Activated T-cell treated with anti-CD3 and anti-CD28 coated beads for 48 hours (primary cell): ENCODE data around the gene PHF21A.
"Not testable (repeated sequence)": the region's sequence is repeated elsewhere in the genome, so short reads cannot be mapped to it uniquely, and the experiment has no call there.

Experiments
- DNase-seq: peaks from one replicate; pipeline ENCODE4 v3.0.0-alpha.2; 2020; ENCODE audit warnings: low read depth

Gene PHF21A

DNA sequence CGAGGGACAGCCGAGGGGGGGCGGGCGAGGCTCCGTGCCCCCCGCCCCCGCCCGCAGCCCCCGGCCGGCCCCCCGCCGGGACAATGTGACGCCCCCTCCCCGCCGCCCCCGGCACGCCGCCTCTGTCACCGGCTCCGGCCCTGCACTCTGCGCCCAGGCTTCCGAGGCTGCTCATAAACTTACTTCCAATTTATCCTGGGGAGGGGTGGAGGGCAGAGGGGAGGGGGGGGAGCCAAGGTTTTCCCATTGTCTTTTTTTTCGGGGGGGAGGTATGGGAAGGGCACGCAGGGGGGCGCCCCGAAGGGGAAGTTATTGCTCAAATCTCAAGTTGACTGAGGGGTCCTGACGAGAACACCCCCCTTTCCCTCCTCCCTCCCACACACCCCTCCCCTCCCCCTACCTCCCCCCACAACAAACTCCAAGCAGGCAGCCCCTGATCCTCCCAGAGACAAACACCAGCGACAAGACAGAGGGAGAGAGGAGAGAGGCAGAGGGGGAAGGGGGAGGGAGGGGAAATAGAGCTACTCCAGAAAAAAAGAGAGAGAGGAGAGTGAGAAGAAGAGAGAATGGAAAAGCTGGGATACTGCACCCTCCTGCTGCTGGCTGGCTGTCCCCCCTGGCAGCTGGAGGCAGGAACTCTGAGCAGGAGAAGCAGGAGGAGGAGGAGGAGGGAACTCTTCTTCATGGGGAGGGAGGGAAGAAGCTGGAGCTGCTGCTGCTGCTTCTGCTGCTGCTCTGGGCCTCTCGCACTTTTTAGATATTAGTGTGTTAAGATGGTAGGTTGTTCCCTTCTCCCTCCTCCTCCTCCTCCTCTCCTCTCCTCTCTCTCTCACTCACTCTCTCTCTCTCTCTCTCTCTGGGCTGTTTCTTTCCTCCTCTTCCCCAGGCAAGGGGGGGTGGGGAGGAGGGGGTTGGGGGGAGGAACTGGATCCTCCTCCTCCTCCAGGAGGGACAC is 631 bp downstream of the PHF21A start:
- peak; percentile 8 for DNase-seq

DNA sequence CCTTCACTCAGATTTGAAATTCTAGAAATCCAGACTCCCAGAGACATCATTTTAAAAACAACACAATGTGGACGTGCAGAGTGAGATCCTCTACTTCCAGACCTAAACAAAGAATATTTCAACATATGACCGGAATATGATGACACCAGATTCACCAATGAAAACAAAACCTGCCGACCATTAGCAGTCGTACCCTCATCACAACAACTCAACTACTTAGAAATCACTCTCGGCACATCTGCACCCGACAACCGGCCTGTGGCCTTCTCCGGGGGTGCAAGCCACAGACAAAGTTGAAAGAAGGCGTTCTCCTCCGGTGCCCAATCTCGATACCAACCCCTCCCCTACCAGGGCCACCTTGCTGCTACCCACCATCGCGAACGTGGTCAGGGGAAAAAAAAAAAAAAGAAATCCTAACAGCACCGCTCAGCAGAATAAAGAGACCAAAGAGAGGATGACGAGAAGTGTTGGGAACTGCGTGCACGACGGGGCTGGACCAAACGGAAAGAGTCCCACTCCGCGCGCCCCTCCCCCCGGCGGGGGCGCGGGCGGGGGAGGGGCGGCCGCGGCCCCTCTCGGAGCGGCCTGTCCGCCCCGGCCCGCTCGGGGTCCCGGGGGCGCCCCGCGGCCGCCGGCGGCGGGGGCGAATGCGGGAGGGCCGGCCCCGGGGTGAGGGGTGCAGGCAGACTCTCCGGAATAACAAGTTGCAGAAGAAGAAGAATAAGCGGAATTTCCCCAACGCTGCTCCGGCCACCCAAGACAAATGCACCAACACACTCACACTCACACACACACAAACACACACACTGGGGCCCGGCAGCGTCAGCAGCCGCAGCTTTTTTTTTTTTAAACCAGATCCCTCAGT is 1.7 kb downstream of the PHF21A start:
- DNase-seq = peak; percentile 36

DNA sequence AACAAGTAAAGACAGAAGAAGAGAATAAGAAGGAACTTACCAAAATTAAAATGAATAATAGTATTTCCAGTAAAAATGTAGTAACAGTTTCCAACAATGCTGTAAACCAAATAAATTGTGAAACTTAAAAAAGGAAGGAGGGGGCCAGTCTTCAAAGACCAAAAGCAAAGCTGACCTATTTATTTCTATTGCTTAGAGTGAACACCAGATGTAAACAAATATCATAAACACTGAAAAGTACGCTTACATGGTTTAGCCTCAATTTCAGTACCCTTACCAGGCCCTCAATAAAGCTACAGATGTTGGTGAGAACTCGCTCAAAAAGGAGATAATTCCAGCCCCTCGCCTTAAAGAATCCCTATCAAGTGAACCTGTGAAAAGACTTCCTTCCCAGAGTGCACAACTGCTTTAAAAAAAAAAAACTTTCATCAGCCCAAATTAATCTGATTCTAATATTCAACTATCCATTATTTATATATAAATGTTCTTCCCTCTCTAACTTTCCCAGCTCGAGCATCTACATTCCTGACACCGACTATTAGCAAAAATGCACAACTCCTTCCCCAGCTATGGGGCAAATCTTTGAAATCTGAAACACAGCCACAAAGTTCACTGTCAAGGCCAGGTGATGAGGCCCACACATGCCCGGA is 2.4 kb downstream of the PHF21A start:
- no peak for DNase-seq

DNA sequence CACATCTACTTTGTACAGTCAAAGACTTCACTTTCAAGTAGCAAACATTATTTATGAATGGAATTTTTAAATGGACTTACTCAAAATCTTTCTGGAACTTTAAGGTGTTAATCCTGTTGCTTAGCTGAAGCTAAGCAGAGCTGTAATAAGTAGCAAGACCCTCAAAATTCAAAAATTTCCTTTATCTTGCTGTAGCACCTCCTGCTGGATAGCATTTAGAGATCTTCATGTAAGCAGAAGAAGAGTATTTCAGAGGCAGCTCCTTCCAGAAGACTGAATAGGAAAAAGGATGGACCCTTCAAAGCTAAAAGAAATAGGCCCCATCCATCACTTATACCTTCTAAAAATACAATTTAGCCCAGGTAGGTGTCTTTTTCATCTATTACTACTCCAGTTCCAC is 3.4 kb downstream of the PHF21A start:
- DNase-seq = no peak

DNA sequence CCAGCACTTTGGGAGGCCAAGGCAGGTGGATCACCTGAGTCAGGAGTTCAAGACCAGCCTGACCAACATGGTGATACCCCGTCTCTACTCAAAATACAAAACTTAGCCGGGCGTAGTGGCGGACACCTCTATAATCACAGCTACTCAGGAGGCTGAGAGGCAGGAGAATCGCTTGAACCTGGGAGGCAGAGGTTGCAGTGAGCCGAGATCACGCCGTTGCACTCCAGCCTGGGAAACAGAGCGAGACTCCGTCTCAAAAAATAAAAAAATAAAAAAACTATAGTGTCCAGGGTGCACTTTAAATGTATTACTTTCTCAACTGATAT is 4.6 kb downstream of the PHF21A start:
- not testable (repeated sequence) for DNase-seq

DNA sequence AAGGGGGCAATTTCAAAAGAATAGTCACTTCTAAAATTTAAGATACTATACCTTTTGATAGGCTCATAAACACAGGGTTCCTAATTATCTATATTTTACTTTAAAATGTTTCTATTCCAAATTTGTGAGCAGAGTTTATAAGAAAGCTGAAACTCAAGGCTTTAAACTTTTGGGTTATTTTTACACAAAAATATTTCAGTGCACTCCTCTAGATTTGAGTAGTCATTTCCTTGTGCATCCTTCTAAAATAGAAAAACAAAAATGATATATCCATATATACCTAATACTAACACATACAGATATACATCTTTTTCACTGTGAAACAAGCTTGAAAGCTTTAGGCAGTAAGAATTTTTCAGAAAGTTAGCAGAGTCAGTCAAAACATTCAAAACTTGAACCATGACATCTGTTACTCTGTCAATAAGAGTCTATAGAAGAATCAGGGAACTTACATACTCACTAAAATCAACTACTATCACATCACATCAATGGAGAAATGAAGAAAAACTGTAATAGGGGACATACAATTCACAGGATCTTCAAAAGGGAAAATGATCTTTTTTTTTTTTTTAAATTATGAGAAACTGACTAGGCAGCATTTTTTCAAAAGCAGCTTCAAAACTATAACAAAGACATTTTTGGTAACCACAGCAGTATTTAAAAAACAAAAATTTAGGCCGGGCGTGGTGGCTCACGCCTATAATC is 5.1 kb downstream of the PHF21A start:
- no peak for DNase-seq

DNA sequence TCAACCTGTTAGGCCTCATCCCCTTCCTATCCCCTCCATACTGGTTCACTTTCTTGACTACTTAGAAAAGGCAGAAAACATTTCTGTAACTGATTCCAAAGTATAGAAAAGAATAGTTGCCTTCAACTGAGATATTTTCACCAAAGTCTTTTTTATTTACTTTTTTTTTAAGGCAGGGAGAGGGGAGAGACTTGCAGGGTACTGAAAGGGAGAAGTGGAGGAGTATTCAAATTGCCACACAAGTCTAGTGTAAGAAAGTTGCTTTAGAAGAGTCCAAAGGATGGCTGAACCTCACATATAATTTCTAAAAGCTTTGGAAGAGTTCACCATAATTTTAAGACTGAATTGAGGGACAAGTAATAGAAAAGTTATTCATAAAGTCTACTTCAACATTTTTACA is 6.3 kb downstream of the PHF21A start:
- DNase-seq = no peak

DNA sequence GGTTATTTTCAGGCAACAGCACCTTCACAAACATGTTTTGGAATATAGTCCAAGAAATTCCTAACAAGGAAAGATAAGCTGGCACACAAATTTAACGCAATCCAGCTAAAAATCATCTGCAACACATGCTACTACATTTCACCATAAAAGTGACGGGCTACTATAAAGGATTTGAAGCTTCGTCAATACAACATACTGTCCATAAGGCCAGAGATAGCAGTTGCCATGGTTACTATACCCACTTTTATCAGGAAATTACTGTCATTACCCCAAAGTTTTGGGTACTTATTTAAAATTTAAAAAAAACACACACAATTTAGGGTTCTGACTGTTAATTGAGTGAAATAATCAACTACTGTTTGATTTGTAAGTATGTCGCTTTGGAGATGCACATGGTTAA is 6.9 kb downstream of the PHF21A start:
- DNase-seq = no peak

DNA sequence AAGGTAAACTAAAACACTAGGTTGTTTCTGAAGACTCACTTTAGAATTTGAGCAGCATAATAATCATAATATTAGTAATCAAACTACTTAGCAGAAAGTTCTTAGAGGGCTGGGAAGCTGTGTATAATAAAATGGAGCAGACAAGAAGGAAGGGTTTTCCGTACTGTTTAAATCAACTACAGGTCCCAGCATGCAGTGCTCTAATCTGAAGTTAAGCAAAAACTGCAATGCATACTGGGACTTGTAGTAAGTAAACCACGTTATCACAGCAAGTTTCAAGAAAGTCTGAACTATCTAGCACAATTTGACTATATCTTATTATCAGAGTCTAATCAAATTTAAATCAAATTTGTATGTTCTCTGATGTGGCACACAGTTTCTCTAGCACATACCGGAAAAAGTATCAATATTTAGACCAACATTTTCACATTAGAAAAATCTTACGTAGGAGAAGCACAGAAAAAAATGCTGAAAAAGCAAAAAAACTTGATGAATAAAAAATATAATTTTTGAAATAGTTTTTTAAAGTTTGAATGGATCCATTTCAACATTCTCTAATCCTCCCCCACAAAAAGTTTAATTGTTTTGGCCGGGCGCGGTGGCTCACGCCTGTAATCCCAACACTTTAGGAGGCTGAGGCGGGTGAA is 8.2 kb downstream of the PHF21A start:
- DNase-seq = no peak

DNA sequence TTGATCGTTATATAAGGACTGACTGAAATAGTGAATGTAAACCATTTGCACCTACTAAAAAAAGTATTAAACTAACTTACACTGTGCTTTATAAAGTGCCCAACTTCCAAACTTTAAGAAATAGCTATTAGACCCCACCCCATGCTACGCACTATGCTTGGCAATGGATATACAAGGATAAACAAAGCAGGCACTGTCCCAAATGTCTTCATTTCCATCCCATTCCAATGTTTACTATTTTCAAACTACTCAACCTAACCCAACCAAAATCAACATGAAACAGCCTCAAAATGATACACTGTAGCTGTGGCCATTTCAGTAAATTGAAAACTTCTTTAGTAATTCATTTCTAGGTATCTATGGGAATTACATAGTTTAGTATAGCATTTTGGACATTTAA is 12.5 kb downstream of the PHF21A start:
- no peak for DNase-seq

DNA sequence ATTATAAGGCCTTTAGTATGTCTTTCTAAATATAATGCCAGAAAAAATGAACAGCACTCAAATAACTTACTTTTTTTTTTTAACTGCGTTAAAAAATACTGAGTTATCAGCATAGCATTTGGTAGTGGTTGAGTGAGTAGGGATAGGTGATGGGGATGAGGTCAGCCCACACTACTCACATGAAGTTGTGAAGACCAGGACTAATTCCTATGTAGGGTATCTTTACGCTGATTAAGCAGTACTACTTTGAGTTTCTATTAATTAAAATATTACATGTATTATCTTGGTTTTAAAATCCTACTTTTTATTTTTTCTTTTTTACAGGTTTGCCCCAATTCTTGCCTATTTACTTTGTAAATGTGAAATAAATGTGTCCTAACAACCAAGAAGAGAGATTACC is 13.5 kb downstream of the PHF21A start:
- DNase-seq = no peak

DNA sequence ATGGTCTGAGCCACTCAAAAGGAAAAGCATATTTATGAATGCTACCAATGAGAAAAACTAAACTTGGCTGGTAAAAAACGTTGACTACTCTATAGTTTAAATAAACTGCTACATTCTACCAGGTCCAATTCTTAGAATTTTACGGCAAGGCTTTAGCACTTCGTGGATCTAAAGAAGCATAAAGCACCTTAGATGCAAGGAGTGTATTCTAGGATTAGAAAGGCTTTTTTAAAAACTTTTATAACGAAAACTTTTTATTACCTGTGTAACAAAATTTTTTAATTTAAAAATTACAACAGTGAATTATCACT is 13.9 kb downstream of the PHF21A start:
- DNase-seq = no peak

DNA sequence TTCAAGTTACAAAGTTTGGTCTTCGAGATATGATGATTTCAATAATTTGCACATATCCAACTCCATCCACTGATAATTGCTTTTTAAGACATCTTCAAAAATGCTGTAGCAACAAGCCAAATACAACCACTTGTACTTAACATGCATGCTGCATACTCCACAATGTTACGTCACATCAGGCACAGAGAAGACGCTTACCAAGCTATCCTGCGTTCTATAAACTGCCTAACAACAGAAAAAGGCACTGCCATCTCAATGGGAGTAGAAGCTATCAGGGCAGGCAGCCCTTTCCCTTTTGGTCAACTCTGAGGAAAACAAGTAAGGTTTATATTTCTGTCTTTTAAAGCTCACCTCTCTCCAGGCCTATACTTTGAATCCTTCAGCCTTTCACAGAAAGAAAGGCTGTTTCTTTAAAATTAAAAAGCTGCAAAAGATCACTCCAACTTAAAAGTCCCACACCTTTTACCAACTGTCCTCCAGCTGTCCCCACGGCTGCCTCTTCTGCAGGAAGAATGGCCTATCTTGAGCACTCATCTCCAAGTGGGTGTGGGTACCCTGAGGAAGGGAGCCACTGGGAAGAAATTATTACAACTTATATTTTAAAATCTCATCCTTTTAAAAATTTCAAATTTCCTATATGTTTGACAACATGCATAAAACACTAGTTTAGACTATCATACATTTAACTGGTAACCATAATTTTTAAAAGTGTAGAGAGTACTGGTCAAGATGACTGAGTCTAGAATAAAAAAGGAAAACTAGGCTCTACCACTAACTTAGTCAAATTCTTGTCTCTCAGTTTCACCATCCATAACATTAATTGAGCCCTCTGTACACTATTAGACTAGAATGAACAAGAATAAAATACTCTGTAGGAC is 14.5 kb downstream of the PHF21A start:
- DNase-seq = no peak

DNA sequence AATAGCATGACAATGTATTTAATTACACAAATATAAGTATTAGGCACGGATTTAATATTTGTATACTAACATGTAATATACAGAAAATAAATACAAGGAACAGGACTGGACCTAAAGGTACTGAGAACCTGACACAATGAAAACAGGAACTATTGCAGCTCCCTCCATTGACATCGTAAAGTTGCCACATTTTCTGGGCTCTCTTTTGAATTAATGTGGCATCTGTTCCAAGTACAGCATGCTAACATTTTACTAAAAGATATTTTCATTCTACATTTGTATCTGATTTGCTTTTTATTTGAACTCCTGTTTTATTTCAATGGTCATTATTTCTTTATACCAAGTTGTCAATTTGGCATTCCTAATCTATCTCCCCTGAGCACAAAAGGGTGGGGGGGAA is 15.3 kb downstream of the PHF21A start:
- no peak for DNase-seq

DNA sequence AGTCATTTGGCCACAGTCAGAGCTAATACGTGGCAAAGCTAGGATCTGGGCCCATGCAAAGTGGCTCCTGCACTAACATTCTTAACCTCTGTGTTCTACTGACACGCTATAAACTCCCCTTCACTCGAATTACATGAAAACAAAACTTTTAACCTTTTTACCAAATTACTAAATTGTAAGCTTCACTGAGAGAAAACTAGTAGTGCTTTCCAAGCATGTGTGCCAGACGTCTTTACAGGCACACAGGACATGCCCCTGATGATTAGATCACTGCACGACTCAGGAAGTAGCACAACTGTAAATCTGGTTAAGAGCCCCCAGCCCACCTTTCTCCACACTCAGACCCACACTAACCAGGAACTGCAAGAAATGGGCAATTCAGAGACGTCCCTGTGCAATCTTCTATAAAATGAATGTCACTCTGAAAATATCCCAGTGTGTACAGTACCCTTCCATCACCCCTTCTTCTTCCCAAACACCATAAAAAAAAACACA is 16.1 kb downstream of the PHF21A start:
- DNase-seq = no peak

DNA sequence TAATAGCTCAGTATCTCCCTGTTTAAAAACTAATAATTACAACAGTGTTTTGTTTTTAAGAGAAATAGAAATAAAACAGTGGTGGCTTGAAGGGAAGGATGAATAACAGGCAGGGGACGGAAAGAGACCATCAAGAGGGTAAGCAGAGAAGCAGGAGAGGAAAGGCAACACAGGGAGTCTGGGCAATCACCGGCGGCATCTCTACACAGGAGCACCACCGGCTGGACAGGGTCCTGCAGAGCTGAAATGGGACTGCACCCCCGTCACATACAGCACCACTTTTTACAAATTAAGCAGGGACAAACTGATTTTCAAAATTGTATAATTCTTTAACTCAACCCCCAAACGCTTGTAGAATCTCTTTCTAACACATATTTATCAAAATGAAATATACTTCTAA is 18.4 kb downstream of the PHF21A start:
- DNase-seq = no peak

DNA sequence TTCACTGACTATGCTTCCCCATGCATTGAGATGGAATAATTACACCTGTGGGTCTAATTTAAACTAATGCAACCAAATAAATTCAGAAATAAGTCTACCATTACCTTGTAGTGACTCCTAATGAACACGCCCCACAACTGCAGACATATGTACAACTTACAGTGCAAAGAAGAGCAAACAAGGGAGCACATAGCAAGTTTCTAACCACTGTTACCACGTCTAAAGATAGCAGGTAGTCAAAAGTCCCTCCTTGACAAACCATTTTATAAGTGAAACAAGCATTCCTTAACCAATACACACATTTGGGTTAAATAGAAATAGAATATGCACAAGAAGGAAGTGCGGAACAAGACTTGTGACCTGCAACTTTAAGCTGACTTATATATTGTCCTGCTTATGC is 20.6 kb downstream of the PHF21A start:
- no peak for DNase-seq

DNA sequence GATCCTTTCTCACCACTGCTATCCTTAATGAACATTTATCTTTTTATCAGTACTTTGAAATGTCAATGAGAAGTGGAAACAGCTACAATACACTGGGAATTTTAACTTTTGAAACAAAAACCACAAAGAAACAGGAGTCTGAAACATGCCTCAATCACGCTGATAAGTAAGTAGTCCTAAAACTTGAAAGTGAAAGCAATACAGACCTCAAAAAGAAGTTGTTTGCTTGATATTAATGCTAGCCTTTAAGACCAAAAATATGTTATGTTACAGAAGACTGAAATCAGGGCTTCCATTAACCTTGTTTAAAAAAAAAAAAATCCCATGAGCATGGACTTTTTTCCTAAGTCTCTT is 21.3 kb downstream of the PHF21A start:
- no peak for DNase-seq

DNA sequence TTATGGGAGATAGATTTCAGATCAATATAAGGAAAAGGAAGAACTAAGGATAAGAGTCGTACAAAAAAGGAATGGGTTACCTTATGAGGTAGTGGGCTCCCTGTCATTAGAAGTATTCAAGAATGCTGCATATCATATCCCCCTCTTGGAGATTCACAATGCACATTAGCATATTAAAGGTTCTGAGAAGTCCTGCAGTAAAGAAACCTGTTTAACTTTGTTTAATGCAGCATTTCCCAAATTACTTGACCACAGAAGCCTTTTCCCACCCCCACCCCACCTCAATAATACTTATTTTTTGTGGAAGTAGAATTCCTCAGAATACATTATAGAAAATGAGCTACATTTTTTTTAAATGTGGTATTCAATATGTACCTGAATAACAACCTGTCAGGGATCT is 30.9 kb downstream of the PHF21A start:
- DNase-seq = no peak

DNA sequence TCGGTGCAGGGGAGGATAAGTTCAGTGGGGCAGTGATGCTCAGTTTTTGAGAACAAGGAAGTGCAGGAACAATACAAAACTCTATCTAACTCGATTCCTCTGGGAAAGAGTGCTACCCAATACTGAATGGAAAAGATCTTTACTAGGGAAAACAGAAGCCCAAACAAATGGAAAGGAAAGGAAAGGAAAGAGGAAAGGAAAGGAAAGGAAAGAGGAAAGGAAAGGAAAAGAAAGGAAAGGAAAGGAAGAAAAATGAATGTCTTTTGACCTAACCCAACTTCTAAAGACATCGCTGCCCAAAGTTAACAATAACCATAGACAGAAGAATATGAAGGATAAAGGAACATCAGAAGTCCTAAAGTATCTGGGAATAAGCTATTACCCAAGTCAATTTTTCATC is 41.6 kb downstream of the PHF21A start:
- no peak for DNase-seq

DNA sequence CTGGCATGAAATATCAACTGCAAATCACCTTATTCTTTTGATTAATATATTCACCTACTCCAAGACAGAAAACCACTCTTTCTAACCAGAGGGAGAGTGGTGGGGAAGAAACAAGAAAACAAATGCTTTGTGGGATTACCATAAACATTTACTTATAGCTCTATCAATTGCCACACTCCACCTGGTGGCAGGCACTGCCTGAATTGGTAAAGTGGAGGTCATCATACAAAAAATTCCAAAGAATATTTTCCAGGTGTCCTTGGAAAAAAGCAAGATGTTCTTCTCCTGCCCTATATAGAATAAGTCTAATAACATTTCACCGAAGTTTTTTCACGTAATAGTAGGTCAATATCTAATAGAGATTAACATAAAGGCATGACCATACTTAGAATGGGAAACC is 45.3 kb downstream of the PHF21A start:
- DNase-seq = no peak
